NCI-H524 (cell line): ENCODE data around the gene CHAF1A.

ENCODE experiments used
- DNase-seq, 2 experiments: peaks; one replicate each; lab custom pipeline; 2025; lab: John Stamatoyannopoulos, UW

CHAF1A gene

GRCh38 chr19:4380254-4380727, 22.1 kb upstream of the CHAF1A start:
- no peak for DNase-seq

GRCh38 chr19:4385291-4386040, 17.0 kb upstream of the CHAF1A start:
- no peak for DNase-seq

DNA sequence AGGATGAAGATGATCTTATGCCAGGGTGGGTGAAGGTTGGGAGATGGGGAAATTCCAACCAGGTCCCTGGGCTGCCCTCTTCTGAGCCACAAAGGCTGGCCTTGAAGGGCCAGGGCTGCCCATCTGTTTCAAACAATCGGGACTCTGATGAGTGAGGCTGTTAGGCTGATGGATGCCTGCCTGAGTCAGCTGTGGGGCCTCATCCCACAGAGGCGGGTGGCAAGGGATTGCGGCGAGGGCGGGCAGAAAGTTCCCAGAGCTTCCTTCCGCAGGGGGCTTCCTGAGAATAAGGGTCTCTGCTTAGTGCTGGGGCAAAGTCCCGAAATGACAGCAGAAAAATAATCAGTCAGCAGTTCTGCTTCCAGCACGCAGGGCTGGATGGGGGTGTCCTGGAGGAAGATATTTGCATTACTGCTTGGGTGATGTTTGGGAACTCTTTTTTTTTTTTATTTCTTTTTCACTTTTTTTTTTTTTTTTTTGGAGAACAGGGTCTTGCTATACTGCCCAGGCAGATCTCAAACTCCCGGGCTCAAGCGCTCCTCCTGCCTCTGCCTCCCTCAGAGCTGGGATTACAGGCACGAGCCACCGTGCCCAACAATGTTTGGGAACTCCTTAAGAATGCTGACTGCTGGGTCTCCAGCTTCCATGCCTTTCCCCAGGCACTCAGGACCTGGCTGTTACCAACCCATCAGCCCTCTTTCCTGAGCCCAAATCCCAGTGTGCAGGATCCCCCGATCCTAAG, 16.2 kb upstream of the CHAF1A start:
- no peak for DNase-seq

GRCh38 chr19:4388337-4389063, 13.9 kb upstream of the CHAF1A start:
- DNase-seq: no peak

- DNase-seq: no peak
Observed at GRCh38 chr19:4389064-4389375, 13.4 kb upstream of the CHAF1A start.

GRCh38 chr19:4389511-4390016, 12.9 kb upstream of the CHAF1A start:
- no peak for DNase-seq

- no peak for DNase-seq
Observed at GRCh38 chr19:4390017-4390566, 12.3 kb upstream of the CHAF1A start.

DNA sequence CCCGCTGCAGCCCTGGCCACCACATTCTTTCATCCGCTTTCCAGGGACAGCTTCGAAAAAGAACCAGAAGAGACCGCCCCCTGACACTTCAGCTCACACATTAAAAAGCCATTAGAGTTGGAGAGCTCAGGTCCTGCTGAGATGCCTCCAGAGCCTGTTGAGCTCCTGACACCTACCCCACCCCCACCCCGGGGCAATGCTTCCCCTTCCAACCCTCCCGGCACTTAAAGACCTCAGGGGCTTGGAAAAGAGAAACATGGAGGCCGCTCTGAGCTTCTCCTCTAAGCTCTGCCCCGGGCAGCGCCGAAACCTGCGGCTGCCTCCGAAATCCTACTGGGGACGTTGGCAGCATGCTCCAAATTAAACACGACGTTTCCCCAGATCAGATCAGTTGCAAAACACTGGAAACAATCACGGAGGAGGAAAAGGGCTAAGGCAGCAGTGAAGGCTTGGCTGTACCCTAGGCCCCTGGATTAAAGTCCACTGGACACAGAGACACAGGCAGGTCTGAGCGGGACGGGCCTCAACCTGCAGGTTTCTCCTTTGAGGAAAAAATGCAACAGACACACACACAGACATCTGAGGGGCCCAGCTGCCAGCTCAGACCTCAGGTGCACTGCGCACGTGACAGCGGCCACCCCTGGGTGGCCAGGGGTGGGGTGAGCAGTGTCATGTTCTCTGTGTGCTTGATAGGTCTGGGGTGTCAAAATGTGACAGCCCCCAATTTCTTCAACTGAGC, 11.7 kb upstream of the CHAF1A start:
- DNase-seq: no peak

- DNase-seq: no peak
Observed at GRCh38 chr19:4391306-4391693, 11.1 kb upstream of the CHAF1A start.

GRCh38 chr19:4391701-4392483, 10.5 kb upstream of the CHAF1A start:
- no peak for DNase-seq

- no peak for DNase-seq
Observed at GRCh38 chr19:4393947-4394590, 8.4 kb upstream of the CHAF1A start.

- no peak for DNase-seq
Observed at GRCh38 chr19:4396949-4397783, 5.3 kb upstream of the CHAF1A start.

- DNase-seq: peak in 1 of 2 experiments; percentile 51
Observed at GRCh38 chr19:4399812-4400134, 2.7 kb upstream of the CHAF1A start.

DNA sequence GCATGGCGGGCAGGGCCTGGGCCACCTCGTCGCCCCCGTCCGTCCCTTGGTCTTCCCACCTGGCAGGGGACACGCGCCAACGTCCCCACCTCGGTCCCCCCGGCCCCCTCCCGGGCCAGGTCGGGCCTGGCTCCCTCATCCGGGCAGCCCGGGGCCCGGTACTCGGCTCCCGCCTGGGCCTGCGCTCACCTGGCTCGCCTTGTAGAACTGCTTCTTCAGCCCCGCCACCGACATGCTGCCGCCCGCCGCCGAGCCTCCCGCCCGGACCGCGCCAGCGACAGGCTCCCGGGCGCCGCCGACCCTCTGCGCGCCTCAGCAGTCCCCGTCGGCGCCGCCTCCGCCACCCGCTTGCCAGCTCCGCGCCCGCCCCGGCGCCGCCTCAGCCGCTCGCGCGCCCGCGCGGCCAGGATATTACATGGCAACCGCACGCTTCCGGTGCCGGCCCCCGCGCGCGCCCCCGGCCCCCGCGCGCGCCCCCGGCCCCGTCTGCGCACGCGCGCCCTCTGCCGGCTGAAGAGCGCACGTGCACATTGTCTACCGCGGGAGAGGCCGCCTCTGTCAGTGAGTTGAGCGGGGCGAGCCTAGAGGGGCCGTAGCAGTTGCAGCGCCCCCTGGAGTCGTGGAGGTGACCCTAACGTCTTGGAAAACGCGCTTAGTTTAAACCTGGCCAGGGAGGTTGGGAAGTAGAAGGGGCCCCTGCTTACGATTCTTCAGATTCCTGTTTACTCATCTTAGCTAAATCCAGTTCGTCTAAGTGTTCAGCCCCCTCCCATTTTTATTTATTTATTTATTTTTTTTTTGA, 2.1 kb upstream of the CHAF1A start, which contains the start of gene SH3GL1:
SH3GL1 (minus strand) TSS at position 413 of the 802 bp plus-strand sequence; CDS start at position 234, 179 bp downstream.
- peak; percentile 81 to 92 for DNase-seq

GRCh38 chr19:4401769-4402170, 670 bp upstream of the CHAF1A start:
- DNase-seq: no peak

GRCh38 chr19:4403005-4403761, 743 bp downstream of the CHAF1A start:
- DNase-seq: no peak

- no peak for DNase-seq
Observed at GRCh38 chr19:4405977-4406376, 3.5 kb downstream of the CHAF1A start.

GRCh38 chr19:4406626-4407025, 4.2 kb downstream of the CHAF1A start:
- DNase-seq: no peak
